ENCODE data around the gene POLR2L.

The POLR2L gene

DNA sequence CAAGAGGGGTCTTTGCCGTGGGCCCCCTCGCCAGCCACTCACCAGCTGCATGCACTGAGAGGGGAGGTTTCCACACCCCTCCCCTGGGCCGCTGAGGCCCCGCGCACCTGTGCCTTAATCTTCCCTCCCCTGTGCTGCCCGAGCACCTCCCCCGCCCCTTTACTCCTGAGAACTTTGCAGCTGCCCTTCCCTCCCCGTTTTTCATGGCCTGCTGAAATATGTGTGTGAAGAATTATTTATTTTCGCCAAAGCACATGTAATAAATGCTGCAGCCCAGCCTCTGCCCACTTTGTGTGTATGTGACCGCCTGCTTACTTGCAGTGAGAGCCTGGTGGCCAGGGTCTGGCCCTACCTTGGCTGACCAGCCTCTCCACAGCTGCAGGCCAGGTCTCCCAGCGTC lies 17.4 kb downstream of the POLR2L start:
- DNase-seq, result no peak

DNA sequence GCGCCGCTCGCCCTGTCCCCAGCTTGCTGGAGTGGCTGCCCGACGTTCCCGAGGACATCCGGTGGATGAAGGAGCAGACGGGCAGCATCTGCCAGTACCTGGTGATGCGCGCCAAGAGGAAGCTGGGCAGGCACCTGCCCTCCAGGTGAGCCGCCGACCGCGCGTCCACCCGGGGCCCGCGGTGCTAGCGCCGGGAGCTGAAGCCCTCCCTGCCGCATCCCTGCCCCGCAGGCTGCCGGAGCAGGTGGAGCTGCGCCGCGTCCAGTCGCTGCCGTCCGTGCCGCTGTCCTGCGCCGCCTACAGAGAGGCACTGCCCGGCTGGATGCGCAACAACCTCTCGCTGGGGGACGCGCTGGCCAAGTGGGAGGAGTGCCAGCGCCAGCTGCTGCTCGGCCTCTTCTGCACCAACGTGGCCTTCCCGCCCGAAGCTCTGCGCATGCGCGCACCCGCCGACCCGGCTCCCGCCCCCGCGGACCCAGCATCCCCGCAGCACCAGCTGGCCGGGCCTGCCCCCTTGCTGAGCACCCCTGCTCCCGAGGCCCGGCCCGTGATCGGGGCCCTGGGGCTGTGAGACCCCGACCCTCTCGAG lies 17.9 kb downstream of the POLR2L start:
- peak; percentile 48 for DNase-seq

DNA sequence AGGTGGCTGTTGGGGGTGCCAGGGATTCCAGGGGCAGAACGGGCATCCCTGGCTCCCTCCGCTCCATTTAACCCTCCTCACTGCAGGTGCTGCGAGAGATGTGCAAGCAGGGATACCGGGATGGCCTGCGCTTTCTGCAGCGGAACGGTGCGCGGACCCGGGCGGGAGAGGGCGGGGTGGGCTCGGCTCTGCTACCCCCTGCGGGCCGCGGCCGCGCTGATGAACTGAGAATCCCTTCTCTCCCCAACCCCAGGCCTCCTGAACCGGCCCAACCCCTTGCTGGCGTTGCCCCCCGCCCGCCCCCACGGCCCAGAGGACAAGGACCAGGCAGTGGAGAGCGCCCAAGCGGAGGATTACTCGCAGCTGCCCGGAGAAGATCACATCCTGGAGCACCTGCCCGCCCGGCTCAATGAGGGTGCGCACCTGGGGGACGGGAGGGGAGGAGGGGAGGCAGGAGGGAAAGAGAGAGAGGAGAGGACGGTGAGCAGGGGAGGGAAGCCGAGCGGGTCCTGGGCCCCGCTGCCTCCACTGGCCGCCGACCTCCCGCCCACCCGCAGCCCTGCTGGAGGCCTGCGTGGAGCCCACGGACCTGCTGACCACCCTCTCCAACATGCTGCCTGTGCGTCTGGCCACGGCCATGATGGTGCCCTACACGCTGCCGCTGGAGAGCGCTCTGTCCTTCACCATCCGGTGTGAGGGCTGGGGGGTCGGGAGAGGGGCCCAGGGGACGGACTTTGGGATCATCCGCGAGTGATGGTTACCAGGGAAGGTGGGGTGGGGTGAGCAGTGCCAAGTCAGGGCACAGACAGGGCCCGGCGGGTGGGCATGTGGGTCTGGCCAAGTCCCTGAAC lies 18.7 kb downstream of the POLR2L start:
- no peak for DNase-seq

DNA sequence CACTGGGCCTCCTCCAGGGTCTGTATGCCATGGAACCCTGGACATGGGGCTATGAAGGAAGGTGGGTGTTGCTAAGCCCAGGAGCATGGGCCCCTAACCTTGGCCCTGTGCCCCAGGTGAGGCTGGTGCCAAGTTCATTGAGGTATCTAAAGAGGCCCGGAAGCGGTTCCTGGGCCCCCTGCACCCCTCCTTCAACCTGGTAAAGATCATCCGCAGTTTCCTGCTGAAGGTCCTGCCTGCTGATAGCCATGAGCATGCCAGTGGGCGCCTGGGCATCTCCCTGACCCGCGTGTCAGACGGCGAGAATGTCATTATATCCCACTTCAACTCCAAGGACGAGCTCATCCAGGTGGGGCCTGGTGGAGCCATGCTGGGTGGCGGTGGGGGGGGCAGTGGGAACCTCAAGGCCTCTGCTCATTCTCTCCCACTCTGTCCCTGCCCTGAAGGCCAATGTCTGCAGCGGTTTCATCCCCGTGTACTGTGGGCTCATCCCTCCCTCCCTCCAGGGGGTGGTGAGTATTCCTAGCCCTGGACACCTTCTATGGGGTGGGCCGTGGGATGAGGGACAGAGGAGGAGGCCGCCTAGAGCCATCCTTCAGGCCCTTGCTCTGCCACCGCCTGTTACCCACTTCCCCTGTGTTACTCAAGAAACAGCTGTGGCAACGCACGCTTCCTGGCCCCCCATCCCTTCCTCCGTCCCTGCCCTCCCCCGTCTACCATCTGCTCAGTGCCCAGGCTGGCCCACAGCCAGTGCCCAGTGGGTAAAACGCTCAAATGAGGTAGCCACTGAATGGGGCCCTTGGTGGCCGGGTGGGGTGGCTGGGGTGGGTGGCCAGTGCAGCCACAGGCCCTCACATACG lies 20.6 kb downstream of the POLR2L start:
- DNase-seq, result no peak

DNA sequence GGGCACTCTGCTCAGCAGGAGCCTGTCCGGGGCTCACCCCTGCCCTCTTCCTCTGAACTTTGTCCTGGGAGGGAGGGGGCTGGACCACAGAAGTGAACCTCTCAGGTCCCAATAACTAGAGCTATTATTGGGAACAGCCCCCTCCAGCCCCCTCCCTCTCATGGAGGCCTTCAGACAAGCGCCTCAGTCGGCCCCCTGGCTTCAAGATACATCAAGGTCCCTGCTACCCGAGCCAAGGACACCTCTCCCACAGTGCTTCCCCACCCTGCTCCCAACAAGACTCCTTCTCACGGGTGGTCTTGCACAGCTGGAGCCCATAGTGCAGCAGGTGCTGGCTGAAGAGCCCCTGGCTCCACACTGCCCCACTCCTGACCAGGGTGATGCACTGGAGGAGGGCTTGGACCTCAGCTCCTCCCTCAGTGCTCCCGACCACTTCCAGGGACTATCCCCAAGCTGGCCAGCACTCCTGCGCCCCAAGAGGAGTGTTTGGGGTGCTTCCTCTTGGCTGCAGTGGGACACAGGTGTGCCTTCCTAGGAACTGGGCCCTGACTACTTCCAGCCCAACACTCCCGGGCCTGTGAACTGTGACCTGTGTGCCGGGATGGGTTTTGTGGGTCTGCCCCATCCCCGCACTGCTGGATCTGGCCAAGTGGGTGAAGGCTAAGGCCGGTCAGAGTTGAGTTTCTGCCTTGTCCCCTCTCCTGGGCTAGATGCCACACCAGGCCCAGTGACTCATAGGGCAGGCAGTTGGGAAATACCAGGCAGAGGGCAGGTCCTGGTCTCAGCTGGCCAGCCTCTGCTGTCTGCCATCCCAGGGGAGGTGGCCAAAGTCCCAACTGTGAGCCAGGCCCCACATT lies 21.4 kb downstream of the POLR2L start:
- no peak for DNase-seq

DNA sequence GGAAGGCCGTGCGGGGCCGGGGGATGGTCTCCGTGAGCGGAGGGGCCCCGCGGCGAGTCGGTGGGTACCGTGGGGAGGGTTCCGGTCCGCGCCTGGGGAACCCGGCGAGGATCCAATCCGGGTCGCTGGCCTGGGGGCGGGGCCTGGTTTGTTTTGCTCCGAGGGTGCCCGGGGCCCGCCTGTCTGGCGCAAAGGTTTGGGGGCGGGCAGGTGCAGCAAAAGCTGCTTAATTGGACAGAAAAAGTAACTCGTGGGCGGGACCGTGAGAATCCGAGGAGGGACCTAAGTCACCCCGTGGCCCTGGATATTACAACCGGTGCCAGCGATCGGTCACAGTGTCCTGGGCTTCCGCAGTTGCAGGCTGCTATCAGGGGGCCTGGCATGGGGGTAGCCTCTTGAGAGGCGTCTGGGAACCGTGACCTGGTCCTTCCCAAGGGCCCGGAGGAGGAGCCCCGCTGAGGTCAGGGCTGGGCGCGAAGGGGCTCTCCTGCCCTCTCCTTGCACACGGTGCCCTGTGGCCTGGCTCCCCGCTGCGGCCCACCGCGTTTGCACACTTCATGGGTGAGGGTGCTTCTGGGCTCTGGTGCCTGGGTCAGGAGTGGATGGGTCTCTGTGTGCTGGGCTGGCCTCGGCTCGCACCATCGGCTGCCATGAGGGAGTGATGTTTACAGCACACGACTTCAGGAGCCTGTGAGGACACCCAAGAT lies 22.2 kb downstream of the POLR2L start:
- peak; percentile 17 for DNase-seq

DNA sequence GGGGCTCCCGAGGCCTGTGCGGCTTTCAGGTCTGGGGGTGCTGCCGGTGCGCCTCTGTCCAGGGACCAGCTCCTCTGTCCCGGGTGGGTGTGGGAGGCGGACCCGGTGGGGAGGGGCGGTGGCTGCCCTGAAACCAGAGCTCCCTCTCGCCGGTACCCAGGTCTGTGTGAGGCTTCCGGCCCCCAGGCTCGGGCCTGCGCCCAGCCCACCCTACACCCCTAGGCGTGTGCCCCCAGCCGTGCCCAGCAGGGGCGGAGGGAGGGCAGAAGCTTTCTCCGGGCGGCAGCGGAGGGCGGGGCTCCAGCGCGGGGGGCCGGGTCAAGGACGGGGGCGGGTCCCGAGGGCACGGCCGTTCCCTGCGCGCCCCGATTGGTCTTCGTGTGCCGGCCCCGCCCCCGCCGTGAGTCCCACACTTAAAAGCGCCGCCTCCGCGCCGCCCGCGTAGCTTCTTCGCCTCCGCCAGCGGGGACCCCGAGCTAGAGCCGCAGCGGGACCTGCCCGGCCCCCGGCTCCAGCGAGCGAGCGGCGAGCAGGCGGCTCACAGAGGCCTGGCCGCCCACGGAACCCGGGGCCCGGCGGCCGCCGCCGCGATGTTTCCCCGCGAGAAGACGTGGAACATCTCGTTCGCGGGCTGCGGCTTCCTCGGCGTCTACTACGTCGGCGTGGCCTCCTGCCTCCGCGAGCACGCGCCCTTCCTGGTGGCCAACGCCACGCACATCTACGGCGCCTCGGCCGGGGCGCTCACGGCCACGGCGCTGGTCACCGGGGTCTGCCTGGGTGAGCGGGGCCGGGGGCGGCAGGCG lies 23.0 kb downstream of the POLR2L start:
- peak; percentile 27 for DNase-seq

DNA sequence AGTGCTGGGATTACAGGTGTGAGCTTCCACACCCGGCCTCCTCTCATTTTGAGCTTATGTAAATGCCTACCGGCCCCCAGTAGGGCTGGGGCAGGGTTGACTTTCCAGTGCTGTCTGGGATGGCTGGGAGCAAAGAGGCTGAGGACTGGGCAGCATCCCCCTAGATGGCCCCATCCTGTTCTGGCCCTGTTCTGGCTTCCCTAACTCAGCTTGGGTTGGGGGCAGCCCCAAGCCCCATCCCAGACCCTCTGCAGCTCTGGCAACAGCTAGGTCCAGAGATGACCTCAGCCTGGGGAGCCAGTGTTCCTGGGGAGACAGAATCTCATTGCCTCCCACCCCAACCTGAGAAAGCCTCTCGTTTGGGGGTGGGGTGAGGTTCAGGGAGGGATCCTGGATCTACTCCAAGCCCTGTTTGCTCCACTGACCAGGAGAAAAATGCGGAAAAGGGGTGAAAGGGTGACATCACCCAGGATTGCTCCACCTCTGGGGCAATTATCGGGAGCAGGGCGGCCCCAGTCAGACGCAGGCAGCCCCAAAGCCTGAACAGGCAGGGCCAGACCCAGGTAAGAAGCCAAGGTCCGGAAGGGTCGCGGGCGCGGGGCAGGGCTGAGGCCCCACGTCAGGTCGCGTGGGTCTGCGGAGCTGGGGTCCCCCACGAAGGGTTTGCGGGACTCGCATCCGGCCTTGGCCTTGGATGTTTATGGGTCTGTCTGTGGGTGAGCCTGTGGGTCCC lies 23.8 kb downstream of the POLR2L start, which contains the start of gene PNPLA2:
Gene PNPLA2 (plus strand): TSS at position 519 of the 733 bp plus-strand sequence. CDS start 805 bp downstream, outside the sequence.
- no peak for DNase-seq

DNA sequence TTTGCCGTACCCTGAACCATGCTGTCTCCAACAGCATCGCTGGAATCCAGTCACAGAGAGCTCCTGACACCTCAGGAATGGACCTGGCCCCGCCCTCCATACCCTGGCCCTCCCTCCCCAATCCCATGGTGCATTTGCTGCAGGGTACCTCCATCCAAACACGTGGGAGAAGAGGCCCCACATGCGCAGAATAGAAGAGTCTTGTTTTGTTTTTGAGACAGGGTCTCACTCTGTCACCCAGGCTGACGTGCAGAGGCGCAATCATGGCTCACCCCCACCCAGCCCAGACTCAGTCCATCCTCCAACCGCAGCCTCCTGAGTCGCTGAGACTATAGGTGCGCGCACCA lies 25.9 kb downstream of the POLR2L start:
- no peak for DNase-seq

DNA sequence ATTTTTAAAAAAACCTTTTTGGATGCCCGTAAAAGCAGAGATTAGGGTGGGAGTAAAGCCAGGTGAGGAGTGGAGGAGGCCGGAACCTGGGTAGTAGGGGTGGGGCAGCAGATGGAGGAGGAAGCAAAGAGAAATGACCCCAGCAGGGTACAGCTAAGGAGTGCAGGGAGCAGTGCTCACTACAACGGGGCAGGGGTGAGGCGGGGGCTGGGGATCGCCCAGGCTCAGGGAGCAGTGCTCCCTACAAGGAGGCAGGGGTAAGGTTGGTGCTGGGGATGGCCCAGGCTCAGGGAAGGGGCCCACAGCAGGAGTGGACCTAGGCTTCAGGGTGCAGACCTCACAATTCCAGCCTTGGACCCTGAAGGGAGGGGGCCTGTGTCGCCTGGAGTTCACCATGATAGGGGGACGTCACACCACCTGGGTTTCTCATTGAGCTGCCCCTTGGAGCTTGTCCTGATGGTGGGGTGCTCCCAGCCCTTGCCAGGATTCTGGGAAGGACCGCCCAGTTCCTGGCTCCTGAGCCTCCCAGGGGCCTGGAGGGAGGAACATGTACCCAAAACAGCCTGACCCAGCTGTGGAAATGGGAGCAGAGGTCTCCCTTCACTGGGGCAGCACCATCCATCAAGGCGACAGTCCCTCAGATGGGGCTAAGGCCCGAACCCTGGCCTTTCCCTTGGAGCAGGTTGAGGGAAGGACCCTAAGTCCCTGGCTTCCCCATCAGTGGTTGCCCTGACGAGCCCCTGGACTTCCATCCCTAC lies 26.5 kb downstream of the POLR2L start:
- no peak for DNase-seq

DNA sequence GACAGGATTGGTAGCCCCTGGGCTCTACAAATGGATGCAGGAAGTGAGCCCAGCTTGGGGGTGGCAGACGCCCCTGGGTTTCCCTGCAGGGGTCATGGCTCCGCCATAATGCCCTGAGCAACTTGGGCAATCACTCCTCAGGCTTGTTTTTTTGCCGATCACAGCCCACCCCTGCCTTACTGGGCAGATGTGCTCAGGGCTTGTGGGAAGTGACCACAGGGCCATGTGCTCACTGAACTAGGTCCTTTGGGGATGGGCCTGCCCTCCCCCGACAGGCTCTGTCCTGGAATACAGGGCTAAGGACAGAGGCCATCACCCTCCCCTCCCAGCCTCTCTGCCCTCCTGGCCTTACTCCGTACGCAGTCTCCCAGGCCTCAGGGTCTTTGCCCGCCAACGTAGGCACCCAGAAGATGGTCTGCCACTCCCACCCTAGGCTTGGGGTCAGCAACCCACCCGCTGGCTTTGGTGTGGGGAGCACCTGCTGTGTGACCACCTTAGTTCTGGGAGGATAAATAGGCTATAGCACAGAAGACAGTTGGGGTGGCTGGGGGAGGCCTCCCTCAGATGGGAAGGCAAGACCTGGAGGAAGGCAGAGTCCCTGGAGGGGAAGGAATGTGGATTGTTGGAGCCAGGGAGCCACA lies 28.8 kb downstream of the POLR2L start:
- no peak for DNase-seq

DNA sequence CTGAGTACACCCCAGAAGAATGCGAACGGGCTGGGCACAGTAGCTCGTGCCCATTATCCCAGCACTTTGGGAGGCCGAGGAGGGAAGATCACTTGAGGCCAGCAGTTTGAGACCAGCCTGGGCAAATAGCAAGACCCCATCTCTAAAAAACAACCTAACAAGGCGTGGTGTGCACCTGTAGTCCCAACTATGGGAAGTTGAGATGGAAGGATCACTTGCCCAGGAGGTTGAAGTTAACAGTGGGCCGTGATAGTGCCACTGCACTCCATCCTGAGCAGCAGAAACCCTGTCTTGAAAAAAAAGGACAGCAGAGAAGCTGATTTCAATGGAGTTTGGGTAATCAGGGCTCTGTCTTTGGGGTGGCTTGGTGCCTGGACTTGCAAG lies 29.3 kb downstream of the POLR2L start:
- no peak for DNase-seq

DNA sequence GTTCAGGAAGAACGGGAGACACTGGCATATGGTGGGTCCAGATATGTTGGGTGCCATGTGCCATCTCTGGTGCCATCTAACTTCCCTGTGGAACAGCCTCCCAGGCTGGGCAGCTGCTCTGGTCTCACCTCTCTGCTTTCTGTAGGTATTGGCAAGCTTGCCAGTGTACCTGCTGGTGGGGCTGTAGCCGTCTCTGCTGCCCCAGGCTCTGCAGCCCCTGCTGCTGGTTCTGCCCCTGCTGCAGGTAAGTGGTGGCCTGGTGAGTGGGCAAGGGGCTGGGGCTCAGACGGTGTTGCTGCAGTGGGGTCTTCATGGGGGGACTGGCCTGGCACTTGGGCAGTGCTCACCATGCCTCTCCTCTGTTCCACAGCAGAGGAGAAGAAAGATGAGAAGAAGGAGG lies 29.9 kb downstream of the POLR2L start:
- no peak for DNase-seq

DNA sequence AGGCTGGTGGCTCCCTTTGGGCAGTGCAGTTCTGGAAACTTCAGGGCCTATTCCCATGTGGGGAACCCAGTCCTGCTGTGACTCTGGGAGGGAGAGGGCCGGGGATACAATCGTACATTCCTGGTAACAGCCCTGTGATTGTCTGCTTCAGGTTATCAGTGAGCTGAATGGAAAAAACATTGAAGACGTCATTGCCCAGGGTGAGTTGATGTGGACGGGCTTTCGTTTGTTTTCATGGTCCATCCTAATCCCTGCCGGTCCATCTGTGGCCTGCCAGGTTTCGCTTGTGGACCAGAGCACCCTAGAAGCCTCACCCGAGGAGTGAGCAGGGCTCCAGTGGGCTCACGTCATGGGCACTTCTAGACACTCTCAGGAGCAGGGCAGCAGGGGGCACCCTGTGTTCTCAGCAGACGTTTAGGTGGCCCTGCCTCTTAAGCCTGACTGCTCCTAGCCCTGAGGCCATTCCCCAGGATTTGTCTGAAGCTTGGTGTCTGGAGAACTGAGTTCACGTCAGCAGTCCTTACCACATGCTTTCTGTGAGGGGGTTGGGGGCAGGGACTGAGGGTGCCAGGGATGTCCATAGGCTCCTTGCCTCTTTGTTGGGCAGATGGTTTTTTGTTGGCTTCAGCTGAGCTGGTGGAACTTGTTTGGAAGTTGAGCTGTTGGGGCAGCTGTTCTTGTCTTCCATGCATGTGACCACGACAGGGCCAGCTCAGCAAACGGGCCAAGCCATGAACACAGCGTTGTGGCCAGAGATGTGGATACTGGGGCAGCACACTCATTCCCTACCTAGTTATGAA lies 30.7 kb downstream of the POLR2L start:
- DNase-seq, result no peak

DNA sequence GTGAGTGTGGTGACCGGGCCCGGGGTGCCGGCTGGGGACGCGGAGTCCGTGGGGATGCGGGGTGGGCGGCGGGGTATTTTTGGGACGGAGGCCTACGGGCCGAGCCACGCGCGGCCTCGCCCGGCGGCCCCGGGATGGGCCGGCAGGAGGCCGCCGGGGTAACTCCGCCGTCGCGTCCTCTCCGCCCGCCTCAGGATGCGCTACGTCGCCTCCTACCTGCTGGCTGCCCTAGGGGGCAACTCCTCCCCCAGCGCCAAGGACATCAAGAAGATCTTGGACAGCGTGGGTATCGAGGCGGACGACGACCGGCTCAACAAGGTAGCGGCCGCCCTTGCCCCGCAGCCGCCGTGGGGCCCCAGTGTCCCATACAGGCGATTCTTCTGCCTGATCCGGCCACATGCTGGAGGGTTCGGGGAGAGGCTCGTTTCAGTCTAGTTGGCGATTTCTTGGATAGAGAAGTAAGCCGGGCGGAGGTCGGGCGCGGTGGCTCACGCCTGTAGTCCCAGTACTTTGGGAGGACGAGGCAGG lies 32.2 kb downstream of the POLR2L start:
- DNase-seq, result no peak

DNA sequence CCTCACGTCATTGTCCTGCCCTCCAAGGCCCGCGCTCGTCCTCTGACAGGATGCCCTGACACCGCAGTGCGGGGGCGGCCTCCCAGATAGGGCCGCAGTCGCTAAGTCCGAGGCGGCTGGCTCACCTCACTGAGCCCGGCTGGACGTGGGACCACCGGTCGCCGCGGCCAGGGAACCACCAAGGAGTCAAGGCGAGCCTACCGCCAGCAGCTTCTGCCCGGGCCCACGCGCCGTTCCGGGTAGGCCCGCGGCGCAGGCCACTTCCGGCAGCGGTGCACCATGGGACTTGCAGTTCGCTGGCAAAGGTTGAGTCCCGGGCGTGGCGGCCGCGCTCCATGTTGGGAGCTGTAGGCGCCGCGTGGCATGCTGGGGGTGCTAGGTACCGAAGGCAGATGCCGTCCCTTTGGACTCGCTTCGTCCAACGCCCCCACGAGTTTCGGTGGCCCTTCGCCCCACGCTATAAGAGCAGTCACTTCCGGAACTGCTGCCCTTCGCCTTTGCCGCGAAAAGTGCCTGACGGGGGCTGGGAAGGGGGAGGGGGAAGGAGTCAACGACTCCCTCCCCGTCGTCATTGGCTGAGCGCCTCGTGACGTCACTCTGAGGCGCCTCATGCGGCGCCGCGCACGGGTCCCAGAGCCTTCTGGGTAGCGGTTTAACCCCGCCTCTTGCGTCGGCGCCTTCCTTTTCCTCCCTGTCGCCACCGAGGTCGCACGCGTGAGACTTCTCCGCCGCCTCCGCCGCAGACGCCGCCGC lies 32.9 kb downstream of the POLR2L start, which contains the start of gene RPLP2:
Gene RPLP2 (plus strand): TSS at position 681 of the 753 bp plus-strand sequence. CDS start 268 bp downstream, outside the sequence.
- DNase-seq, result peak; percentile 83
